A549 (cell line): Measurements from ENCODE around the gene ZKSCAN5.

Source experiments
- BHLHE40 ChIP-seq: IDR thresholded peaks from 2 replicates; pipeline ENCODE4 v1.6.1; 2012; ENCODE audit warnings: low read depth, low read length, inconsistent platforms
- CTCF ChIP-seq: fragments of >200 bp; sonication (Bioruptor Twin); formaldehyde crosslinking; IDR thresholded peaks from 3 replicates; pipeline ENCODE4 v1.5.1; 2016
- EP300 ChIP-seq, 2 experiments: fragments of >200 bp; sonication (Bioruptor Twin); formaldehyde crosslinking; IDR thresholded peaks; 2 replicates in 1 of 2; 3 replicates in 1 of 2; pipeline ENCODE4 v1.6.1; 2016 to 2017
- MYC ChIP-seq: IDR thresholded peaks from 2 replicates; pipeline ENCODE4 v1.6.1; 2012; ENCODE audit warnings: mild to moderate bottlenecking, inconsistent platforms, low read length, improper control_type of control experiment, borderline replicate concordance
- POLR2A ChIP-seq: IDR thresholded peaks from 2 replicates; pipeline ENCODE4 v1.6.1; 2012; ENCODE audit warnings: mild to moderate bottlenecking, low read length

DNA sequence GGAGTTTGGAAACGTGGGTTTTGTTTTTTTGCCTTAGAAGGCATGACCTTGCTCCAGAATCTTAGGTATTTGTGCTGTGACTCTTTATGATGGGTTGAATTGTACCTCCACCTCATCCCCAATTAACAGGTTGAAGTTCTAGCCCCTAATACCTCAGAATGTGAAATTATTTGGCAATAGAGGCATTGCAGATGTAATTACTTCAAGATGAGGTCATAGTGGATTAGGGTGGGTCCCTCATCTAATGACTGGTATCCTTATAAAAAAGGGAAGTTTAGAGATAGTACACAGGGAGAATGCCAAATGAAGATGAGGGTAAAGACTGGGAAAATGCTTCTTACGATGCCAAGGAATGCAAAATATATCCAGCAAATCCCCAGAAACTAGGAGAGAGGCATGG, 50.5 kb downstream of the ZKSCAN5 start:
- TF ChIP-seq CTCF, result no peak
- TF ChIP-seq MYC, result no peak
- no peak for TF ChIP-seq POLR2A
- no peak for TF ChIP-seq EP300 (IDR thresholded peaks at IDR 0.05)
- no peak for TF ChIP-seq BHLHE40
